HG03045 (cell line): ENCODE measurements around the gene OXCT2.
"Not testable (repeated sequence)": the region's sequence is repeated elsewhere in the genome, so short reads cannot be mapped to it uniquely, and the experiment has no call there.

Experiments used
- ATAC-seq: cut with Tn5 transposase; IDR thresholded peaks from one replicate; pipeline ENCODE4 v1.9.1; 2021; ENCODE audit warnings: mild to moderate bottlenecking, moderate library complexity; ENCODE audit not compliant: unreplicated experiment

OXCT2 gene

GRCh38 chr1:39763619-39764374 is 7.4 kb downstream of the OXCT2 start:
- not testable (repeated sequence) for ATAC-seq

GRCh38 chr1:39762550-39763540 is 8.3 kb downstream of the OXCT2 start:
- ATAC-seq = no peak

DNA sequence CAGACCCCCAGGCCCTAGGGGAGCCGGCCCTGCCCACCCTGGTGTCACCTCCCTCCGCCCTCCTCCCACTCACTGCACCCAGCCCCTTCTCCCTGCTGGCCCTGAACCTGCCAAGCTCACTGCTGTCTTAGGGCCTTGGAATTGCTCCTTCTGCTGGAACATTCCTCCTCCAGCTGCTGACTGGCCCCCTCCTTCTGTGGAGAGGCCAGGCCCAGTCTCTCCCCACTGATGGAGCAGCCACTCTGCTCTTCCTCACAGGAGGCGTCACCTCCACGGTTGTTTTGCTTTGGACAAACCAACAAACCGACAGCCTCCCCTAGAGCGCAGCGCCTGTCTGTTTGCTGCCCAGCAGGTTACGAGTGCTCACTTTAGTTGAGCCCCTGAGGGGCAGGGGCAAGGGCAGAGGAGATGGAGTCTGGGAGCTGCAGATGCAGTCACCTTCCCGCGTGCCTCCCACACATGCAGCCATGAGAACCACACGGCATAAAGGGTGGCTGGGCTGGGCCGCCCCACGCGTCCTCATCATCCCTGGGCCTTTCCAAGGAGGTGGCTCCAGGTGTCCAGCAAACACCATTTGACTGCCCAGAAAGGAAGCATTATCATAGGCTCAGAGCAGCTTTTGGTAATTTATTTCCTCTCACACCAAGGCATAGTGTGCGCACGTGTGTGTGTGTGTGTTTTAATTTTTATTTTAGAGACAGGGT is 9.4 kb downstream of the OXCT2 start:
- no peak for ATAC-seq

GRCh38 chr1:39761016-39761415 is 10.1 kb downstream of the OXCT2 start:
- ATAC-seq = no peak

DNA sequence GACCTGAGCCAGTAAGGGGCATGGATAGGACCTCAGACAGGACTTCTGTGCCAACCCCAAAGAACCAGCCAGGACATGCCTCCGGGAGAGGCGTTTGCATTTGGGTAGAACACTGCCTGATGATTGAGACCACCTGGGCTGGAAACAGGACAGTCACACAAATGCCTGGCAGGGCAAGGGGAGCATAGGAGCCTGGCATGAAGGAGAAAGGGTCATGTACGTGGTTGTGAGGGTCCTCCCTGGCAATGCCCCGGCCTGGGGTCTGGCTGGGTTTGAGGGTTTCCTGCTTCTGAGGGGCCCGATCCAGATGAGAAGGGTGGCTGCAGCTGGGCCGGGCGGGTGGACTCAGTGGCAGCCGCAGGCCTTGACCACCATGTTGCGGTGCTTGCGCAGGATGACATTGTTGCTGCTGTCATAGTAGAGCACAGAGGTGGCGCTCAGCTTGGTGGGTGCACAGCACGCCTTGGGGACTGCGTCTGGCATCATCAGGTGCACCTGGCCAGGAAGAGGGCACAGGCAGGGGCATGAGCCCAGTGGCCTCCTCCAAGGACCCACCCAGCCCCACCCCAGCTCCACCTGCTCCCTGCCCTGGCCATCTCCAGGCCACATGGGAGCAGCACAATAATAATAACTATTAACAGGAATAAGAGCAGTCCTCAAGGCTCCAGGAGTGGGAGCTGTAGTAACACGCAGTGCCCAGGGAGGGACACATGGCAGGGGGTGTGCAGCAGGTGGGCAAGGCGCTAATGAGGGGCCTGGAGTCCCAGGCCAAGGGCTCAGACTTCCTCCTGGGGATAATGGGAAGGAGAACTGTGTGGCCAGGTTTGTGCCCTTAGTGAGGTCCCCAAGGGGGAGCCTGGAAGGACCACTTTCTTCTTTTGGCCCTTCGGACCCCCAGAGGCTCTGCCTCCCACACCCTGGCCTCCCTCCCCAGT is 10.8 kb downstream of the OXCT2 start:
- no peak for ATAC-seq

DNA sequence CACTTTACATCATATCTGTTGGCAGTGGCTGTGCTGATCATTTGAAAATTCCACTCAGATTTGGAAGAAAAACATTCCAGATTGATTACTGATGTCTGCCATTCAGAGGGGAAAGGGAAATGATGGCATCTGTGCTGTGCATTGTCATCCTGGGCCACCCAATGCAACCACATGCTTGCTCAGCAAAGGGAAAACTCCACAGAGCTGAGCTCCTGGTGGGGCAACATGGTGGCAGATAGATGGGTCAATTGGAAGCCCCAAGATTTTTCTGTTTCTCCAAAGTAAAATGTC is 11.8 kb downstream of the OXCT2 start:
- ATAC-seq = no peak

GRCh38 chr1:39758556-39759435 is 12.4 kb downstream of the OXCT2 start:
- no peak for ATAC-seq

- no peak for ATAC-seq
Measured at GRCh38 chr1:39757501-39757900, 13.6 kb downstream of the OXCT2 start.

DNA sequence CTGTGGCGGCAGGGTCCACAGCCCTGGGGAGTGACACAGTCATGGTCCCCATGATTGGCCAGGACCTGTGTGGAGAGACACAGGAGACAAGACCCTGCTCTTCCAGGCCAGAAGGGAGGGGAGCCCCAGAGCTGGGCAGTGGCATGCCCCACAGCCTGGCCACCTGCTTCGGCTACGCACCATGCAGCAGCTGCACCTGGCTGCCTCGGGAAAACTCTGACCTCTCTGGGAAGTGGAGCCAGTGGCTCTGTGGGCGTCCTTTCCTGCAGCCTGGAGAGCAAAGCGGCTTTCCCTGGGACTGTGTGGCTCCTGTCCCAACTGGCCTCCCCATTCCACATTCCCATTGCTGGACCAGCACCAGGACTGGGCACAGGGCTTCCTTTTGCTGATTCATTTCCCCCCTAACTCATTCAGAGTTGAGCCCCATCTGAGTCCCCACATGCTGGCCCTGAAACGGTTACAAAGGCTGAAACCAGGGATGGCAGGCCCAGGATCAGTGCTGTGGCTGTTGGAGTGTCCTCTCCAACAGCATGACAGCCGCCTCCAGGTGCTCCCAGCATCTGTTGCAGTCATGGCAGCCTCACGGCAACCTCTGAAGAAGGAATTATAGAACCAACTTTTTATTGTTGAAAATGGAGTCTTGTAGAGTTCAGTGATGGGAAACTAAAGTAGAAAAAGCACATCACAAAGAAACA is 15.0 kb downstream of the OXCT2 start:
- ATAC-seq = no peak

- no peak for ATAC-seq
Measured at GRCh38 chr1:39754906-39755504, 16.1 kb downstream of the OXCT2 start.

DNA sequence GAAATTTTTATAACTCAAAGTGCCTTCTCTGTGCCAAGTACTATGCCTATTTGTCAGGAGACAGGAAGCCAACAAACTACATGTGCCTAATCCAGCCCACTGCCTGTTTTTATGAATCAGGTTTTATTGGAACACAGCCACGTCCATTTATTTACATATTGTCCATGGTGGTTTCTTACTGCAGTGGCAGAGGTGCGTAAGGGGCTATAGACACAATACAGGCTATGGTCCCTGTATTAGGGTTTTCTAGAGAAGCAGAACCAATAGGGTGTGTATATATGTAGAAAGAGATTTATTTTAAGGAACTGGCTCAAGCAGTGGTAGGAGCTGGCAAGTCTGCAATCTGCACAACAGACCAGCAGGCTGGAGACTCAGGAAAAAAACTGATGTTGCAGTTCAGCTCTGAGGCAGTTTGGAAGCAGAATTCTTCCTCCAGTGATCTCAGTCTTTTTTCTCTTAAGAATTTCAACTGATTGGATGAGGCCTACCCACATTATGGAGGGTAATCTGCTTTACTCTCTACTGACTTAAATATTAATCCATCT is 17.1 kb downstream of the OXCT2 start:
- no peak for ATAC-seq

GRCh38 chr1:39753132-39754025 is 17.8 kb downstream of the OXCT2 start:
- no peak for ATAC-seq

DNA sequence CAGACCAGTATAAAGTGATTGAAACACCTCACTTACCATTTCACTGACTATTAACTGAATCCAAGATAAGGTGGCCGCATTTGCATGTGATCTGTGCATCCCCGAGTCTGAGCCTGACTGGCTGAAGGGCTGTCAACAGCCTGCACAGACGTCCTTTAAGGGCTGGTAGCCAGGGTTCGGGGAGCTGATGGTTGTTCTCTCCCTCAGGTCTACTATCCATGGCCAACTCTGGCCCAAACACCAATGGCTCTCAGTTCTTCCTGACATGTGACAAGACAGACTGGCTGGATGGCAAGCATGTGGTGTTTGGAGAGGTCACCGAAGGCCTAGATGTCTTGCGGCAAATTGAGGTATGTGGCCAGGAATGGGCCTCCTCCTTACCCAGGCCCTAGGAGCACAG is 18.4 kb downstream of the OXCT2 start:
- ATAC-seq = no peak

DNA sequence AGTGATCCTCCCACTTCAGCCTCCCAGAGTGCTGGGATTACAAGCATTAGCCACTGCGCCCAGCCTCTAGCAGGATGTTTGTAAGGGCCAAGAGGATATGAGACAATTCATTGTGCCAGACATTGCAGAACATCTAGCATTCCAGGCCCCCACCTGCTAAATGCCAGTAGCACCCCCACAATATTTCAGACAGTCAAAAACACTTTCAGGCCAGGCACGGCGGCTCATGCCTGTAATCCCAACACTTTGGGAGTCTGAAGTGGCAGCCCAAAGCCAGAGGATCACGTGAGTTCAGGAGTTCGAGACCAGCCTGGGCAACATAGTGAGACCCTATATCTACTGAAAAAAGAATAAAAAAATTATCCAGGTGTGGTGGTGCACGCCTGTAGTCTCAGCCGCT is 19.6 kb downstream of the OXCT2 start:
- no peak for ATAC-seq

- no peak for ATAC-seq
Measured at GRCh38 chr1:39745016-39745670, 26.0 kb downstream of the OXCT2 start.

GRCh38 chr1:39738622-39739366 is 32.4 kb downstream of the OXCT2 start, which contains the start of gene PPIE:
Gene PPIE, plus strand, starts transcription at chr1:39738882. Its CDS starts 19 bp downstream, at chr1:39738901.
- peak; percentile 84 for ATAC-seq
